ENCODE data around the gene MEF2B.

DNA sequence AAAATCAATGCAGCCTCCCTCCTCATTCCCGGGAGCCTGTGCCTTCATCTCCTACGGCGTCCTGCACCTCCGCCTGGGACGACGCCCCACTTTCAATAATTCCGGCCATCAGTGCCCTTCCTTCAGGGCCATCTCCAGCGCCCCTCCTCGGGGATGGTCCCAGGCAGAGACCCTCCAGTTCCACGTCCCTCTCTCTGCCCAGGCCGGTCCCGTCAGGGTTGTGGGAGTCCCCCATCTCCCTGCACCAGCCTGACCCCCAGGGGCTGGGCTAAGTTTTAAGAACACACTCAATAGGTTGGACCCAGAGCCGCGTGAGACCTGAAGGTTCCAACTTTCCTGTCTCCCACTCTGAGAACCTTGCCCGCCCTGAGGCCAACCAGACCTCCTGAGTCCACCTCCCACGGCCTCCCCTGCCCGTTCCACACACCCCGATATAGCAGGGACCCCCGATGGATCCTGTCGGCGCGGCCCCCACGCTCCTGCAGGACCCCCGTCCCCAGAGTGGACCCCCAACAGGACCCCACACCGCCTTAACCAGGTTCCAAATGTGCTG, 32.4 kb downstream of the MEF2B start:
- TF ChIP-seq, protein P1, sequence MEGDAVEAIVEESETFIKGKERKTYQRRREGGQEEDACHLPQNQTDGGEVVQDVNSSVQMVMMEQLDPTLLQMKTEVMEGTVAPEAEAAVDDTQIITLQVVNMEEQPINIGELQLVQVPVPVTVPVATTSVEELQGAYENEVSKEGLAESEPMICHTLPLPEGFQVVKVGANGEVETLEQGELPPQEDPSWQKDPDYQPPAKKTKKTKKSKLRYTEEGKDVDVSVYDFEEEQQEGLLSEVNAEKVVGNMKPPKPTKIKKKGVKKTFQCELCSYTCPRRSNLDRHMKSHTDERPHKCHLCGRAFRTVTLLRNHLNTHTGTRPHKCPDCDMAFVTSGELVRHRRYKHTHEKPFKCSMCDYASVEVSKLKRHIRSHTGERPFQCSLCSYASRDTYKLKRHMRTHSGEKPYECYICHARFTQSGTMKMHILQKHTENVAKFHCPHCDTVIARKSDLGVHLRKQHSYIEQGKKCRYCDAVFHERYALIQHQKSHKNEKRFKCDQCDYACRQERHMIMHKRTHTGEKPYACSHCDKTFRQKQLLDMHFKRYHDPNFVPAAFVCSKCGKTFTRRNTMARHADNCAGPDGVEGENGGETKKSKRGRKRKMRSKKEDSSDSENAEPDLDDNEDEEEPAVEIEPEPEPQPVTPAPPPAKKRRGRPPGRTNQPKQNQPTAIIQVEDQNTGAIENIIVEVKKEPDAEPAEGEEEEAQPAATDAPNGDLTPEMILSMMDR (IDR thresholded peaks at IDR 0.05), result no peak
- TF ChIP-seq POLR2A (IDR thresholded peaks at IDR 0.05) (no peak), EP300 (IDR thresholded peaks at IDR 0.05) (no peak)
